Neuron (in vitro differentiated cells): ENCODE data around the gene OLFM4.

Experiments used
- H2AFZ ChIP-seq: one replicate; pipeline ENCODE4 v1.6.1; 2013; ENCODE audit warnings: low read depth, mild to moderate bottlenecking, inconsistent platforms, low read length, moderate library complexity
- H3K27me3 ChIP-seq: one replicate; pipeline ENCODE4 v1.6.1; 2013; ENCODE audit warnings: low read length; ENCODE audit not compliant: insufficient read depth
- H3K36me3 ChIP-seq: one replicate; pipeline ENCODE4 v1.6.1; 2013; ENCODE audit warnings: low read length; ENCODE audit not compliant: insufficient read depth
- H3K4me1 ChIP-seq: one replicate; pipeline ENCODE4 v1.6.1; 2013; ENCODE audit warnings: low read length; ENCODE audit not compliant: insufficient read depth
- H3K4me3 ChIP-seq: 2 replicates; pipeline ENCODE4 v1.5.1; 2013; ENCODE audit warnings: mild to moderate bottlenecking, low read length, moderate library complexity
- H3K9me3 ChIP-seq: one replicate; pipeline ENCODE4 v1.6.1; 2013; ENCODE audit warnings: low read length

Gene OLFM4

GRCh38 chr13:53098455-53098854 is 69.8 kb downstream of the OLFM4 start:
- Histone ChIP-seq H2AFZ (no peak overlapping the region), H3K9me3 (no peaks in the 10 kb centered on the region), H3K4me1 (no peaks in the 10 kb centered on the region), H3K36me3 (no peaks in the 10 kb centered on the region), H3K4me3 (no peak overlapping the region), H3K27me3 (no peaks in the 10 kb centered on the region)

- H3K9me3 ChIP-seq = no peaks in the 10 kb centered on the region
- no peak overlapping the region for H3K4me3 ChIP-seq
- H3K4me1 ChIP-seq = no peaks in the 10 kb centered on the region
Measured at GRCh38 chr13:53100394-53101063, 71.9 kb downstream of the OLFM4 start.

More at GRCh38 chr13:53100394-53101063, 71.9 kb downstream of the OLFM4 start:
- no peak overlapping the region for H2AFZ ChIP-seq
- H3K27me3 ChIP-seq = no peaks in the 10 kb centered on the region
- H3K36me3 ChIP-seq = no peaks in the 10 kb centered on the region
